GM18507 (cell line): ENCODE results near the gene GNE.
"Not testable (repeated sequence)": the region's sequence is repeated elsewhere in the genome, so short reads cannot be mapped to it uniquely, and the experiment has no call there.

Source experiments
- DNase-seq: peaks from one replicate; pipeline ENCODE4 v3.0.0; 2011; ENCODE audit warnings: low read depth; ENCODE audit not compliant: insufficient read length; ENCODE audit errors: extremely low spot score
- FAIRE-seq: peaks from 2 replicates; lab custom pipeline; 2011; peaks lifted over from hg19 to GRCh38; lab: Jason Lieb, UNC

GNE gene

DNA sequence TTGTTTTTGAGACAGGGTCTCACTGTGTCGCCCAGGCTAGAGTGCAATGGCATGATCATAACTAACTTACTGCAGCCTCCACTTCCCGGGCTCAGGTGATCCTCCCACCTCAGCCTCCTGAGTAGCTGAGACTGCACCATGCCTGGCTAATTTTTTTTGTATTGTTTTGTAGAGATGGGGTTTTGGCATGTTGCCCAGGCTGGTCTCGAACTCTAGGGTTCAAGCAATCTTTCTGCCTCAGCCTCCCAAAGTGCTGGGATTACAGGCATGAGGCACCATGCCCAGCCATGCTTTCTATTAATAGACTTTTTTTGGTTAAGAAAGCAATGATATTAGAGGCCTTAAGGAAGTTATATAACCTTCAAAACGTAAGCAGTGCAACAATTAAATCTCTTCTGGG is 44.3 kb downstream of the GNE start:
- no peak for FAIRE-seq
- DNase-seq, result no peak

DNA sequence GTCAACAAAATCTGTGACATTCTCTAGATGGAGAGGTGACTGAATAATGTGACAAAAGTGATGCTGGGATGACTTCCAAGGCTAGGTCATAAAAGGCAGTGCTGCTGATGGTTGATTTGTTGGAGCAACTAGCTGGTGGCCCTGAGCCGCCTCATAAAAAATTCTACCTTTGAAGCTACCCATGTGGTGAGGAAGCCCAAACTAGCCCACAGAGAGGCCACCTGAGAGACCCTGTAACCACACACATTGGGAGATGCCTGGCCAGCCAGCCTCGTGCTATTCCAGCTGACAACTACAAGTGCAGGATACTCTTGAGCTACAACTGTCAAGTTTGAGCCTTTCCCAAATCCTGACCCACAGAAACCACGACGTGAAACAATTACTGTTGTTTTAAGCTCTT is 44.9 kb downstream of the GNE start:
- FAIRE-seq, result no peak
- DNase-seq, result no peak

DNA sequence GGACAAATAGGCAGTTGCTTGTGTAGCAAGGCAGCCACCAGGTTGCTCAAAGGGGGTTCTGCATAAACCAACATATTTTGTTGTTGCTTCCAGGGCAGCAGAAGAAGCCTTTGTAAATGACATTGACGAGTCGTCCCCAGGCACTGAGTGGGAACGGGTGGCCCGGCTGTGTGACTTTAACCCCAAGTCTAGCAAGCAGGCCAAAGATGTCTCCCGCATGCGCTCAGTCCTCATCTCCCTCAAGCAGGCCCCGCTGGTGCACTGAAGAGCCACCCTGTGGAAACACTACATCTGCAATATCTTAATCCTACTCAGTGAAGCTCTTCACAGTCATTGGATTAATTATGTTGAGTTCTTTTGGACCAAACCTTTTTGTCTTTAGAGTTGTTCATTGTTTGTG is 46.7 kb downstream of the GNE start:
- DNase-seq (no peak), FAIRE-seq (no peak)

DNA sequence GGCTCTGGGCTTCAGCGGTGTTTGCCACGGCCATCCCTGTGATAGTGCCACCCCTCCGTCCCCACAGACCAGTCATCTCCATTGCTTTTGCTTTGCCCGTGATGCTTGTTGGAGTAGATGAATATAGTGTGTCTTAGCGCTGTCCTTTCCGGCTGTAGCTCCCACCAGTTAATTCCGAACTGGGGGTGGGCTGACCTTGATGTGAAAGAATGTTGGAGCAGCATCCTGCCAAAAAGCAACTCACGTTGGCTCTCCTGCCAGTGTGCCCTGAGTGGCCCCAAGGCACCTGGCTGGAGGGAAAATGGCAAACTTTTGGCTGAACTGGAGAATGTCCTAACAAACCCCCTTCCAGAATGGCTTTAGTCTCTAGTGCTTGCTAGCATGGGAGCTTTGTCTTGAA is 47.5 kb downstream of the GNE start:
- FAIRE-seq (no peak), DNase-seq (no peak)

DNA sequence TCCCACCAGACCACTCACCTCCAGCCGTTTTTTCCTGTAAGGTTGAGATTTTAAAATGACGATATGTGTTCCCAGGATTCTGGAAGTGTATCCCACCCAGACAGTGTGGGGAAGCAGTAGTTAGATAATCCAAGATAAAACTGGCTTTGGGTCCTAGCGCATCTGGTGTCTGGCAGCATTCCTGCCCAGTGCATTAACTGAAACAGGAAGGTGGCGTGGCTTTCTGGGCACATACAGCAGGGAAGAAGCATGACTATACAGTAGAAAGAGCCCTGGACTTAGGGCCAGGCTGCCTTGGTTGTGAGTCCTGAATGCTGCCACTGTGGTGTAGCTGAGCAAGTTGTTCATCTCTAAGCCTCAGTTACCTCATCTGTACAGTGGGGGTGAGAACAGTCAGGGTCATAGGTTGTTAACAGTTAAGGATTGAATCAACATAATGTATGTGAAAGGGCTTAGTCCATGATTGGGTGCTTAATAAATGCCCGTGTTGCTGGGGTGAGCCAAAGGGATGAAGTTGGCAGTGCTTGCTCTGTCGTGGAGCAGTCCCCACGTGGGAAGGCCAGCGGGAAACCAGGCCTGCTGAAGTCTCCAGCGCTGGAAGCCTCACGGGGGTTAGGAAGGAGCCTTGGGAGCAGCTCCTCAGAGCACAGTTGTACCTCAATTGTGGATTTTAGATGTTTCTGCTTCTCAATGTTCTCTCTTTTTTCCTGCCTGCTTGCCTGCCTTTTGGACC is 49.6 kb downstream of the GNE start:
- FAIRE-seq (no peak), DNase-seq (no peak)

DNA sequence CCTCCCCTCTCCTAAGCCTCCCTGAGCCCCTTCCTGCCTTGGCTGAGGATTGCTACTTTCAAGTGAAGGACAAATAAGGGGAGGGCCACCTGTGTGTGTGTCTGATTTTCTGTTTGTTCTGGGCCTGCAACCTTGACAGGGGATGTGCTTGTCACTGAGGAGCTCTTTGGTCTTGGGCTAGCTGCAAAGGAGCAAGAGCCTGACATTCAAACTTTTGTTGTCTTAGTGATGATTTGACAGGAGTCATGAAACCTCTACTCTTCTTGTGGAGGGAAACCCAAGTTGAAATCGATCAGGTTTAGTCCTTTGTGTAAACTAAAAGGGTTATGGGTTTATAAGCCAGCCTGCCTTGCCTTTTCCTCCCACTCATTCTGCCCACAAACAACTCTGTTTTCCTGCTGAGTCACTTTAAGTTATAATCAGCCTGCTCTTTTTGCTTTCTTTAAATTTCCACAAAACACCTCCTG is 50.7 kb downstream of the GNE start:
- DNase-seq (no peak), FAIRE-seq (no peak)

DNA sequence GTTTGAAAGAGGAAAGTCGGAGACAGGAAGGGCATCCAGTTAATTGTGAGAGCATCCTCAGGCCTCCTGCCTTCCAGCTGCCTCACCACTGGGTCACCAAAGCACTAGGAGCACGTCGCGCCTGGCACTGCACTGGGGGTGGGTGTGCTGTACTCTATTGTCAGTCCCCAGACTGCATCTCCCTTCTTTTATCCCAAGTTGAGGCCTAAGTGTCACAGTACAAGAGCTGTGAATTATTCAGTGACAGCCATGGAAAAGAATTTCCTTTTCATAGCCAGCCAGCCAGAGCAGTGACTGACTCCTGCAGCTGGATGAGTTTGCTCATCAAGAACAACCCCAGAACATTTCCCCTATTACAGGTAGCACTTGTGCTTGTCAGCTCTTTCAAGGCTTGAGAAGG is 51.2 kb downstream of the GNE start:
- DNase-seq (no peak), FAIRE-seq (no peak)

DNA sequence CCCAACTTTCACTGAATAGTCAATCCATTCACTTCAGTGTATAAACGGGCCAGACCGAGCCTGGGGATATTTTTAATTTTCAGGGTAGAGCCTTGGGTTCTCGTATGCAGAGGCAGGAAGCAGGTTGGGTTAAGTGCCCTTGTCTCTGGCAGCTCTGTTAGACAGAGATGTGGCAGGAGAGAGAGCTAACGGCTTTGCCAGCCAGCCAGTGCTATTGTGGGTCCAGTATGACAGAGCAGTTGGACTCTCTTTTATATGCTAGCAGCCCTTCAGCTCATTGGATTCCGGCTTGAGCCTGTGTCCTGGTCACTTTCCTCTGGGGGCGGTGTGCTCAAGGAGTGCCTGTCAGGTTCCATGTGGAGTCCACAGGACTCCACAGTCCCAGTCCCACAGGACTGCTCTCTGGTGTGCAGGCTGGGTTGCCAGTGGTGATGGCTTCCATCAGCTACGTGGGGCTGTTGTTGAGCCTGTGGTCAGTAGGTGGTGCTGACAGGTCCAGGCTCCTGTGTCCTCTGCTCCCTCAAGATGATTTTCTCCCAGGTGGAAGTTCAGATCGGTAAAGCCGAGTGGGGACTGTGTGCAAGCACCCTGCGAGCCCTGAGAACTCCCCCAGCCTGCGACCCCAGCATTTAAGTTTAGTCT is 53.2 kb downstream of the GNE start:
- DNase-seq, result no peak
- no peak for FAIRE-seq

DNA sequence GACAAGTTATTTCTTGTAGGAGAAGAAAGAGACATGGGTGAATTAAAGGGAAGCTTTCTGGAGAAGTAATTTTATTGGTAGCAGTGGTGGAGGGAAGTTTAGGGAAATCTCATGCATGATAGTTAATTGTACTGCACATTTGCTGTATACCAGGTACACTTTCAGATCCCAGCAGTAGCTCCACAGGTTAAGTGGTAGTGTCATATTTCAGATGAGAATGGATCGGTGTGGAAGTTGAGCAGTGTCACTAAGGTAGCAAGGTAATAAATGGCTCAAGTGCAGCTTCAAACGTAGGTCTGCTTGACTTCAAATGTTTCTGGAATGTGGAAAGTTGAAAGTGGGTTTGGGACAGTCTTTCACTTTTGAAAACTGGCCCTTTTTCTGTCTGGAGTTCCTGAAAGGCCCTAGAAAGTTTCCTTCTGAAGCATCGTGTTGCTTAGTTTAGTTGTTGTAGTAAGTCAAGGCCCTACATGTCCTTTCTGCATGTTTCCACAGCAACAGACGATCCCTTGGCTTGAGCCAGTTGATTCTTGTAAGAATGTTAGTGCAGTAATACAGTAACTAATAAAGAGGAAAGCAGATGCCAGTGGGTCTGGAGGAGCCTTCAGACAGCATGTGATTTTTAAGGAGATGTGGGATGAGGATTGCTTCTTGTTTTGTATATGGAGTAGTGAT is 63.8 kb downstream of the GNE start:
- FAIRE-seq, result no peak
- no peak for DNase-seq

DNA sequence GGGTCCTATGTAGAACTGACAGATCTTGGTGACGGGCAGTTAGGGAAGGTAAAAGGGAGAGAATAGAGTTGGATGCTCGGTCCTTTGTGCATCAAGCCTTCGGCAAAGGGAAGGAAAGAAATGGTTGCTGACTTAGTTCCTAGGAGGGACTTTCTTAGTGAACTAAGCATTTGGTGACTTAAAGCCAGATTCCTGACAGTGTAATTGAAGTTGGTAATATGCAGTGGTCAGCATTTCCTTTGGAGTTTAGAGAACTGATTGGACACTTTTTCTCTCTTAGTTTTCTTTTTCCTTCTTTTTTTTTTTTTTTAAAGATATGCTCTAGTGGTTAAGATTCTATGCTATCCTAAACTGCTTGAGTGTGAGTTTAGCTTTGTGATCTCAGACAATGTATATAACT is 65.2 kb downstream of the GNE start:
- no peak for DNase-seq
- no peak for FAIRE-seq

DNA sequence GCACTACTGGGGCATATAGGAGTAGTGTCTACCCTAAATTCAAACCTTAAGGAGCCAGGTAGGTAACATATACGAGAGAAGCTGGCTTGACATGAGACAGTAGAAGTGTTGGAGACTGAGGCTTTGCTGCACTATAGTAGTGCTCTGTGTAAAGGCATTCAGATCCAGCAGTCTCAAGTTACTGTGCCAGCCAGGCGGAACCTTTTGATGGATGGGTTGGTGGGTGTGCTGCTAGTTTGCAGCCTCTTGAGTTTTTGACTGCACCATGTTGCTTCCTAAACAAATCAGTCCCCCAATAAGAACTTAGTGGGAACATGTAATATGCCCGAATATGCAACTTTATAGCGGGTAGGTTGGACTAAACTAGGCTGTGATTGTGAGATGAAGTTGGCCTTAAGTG is 66.1 kb downstream of the GNE start:
- DNase-seq, result no peak

DNA sequence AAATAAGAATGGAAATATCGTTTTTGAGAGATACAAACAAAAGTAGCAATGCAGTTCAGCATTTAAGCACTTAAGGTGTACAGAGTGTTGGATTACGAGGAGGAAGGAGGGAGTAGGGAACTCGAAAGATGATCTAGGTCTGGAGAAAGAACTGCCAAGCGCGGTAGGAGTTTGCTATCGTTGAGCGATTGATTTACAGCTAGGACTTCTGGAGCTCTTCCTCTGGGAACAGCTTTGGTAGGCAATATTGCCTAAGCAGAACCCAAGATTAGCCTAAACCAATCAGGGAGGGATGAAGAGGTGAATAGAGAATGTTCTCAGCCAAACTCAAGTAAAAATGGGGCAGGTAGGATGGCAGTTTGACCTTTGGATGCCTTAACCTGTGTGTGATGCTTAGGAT is 66.6 kb downstream of the GNE start:
- DNase-seq (no peak), FAIRE-seq (no peak)

More for the DNA sequence above, 66.1 kb downstream of the GNE start:
- FAIRE-seq, result no peak

DNA sequence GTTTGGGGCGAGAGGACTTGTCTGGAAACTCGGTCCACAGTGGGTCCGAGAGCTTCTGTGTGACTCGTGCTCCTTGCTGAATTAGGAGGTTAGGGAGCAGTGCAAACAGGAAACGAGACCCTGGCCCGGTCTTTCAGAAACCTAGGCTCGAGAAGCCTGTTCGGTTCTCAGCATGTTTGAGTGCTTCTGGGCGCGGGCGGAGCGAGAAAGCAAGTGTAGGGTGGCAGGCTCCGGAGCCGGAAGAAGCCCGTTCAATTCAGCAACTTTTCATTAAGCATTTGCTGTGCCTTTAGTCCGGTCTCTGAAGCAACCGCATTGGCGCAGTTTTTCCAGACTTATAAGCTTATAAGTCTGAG is 67.0 kb downstream of the GNE start:
- FAIRE-seq (peak; percentile 38), DNase-seq (no peak)

DNA sequence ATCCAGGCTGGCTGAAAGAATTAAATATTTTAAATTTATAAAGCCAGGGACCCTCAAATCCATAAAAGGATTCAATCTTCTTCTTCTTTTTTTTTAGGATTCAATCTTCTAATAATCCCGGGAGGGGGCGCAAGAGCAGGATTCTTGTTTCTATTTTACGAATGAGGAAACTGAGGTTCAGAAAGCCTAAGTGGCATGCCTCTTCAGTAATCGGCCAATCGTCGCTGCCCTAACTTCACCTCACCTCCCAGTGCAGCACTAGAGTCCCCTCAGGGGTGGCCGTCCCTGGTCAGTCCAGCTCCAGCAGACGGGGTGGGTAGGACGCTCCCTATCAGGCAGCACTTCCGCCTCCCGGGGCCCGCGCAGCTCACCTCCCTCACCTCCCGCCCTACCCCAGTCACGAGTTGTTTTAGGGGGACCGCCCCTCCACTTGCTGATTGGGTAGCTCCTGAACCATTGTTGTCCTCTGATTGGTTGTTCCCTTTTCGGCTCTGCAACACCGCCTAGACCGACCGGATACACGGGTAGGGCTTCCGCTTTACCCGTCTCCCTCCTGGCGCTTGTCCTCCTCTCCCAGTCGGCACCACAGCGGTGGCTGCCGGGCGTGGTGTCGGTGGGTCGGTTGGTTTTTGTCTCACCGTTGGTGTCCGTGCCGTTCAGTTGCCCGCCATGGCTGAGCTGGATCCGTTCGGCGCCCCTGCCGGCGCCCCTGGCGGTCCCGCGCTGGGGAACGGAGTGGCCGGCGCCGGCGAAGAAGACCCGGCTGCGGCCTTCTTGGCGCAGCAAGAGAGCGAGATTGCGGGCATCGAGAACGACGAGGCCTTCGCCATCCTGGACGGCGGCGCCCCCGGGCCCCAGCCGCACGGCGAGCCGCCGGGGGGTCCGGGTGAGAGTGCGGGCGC is 67.6 kb downstream of the GNE start, which contains the start of gene CLTA:
CLTA (plus strand) TSS at position 534 of the 902 bp plus-strand sequence; CDS start at position 670, 136 bp downstream.
- DNase-seq, result peak; percentile 97
- FAIRE-seq, result peak; percentile 97

DNA sequence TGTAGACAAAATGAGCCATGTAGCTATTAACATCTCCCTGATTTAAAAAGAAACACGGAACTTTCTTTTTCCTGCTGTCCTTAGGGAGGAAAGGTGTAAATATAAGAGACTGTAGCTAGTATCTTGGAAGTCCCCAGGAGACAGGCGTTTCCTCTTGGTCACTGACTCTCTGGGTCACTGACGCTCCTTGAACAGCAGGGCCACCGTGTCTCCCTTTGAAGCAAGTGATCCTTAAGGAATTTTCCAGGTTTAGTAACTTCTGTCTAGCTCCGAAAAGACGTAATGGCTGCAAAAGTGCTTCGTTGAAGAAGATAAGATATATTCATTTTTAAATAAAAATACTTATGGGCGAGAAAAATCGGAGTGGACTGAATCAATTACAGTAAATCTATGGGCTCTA is 68.3 kb downstream of the GNE start:
- DNase-seq (no peak), FAIRE-seq (no peak)

DNA sequence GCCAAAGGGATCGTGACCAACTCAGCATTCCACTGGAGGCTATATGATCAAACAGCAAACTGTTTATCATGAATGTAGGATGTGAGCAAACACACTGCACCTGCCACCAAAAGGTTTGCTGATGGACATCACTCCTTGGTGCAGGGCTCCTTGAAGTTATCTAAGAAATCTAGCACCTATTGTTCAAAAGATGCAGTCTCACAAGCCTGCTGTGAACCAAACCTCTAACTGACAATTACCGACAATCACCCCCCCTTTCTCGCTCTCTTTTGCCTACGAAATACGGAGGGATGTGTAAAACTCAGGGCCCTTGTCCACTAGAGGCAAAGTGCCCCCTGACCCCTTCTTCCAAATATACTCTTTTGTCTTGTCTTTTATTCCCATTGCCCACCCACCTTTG is 70.0 kb downstream of the GNE start:
- DNase-seq (no peak), FAIRE-seq (no peak)

DNA sequence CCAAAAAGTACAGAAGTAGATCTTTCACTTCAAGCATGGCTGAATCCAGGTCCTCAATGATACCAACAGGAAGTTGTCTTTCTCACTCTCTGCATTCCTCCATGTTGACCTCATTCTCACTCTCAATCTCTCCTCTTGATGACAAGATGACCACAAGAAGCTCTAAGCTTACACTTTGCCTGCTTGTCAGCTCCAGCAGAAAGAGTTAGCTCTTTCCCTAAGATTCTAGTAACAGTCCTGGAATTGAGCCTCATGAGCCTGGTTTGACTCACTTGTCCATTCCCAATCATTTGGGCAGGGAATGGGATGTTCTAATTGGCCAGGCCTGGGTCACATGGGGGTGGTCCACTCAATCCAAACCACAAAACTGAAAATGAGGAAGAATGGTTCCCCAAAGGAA is 70.8 kb downstream of the GNE start:
- FAIRE-seq, result peak; percentile 65
- DNase-seq, result no peak

DNA sequence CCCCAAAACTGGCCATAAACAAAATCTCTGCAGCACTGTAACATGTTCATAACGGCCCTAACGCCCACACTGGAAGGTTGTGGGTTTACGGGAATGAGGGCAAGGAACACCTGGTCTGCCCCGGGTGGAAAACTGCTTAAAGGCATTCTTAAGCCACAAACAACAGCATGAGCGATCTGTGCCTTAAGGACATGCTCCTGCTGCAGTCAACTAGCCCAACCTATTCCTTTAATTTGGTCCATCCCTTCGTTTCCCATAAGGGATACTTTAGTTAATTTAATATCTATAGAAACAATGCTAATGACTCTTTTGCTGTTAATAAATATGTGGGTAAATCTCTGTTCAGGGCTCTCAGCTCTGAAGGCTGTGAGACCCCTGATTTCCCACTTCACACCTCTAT is 78.0 kb downstream of the GNE start:
- not testable (repeated sequence) for DNase-seq, FAIRE-seq

DNA sequence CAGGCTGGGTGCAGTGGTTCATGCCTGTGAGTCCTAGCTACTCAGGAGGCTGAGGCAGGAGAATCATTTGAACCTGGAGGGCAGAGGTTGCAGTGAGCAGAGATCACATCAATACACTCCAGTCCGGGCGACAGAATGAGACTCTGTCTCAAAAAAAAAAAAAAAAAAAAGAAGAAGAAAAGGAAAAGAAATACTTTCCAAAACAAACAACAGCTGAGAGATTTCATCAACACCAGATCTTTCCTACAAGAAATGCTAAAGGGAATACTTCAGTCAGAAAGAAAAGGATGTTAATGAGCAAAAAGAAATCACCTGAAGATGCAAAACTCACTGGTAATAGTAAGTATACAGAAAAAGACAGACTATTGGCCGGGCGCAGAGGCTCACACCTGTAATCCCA is 80.7 kb downstream of the GNE start:
- FAIRE-seq (no peak), DNase-seq (no peak)

DNA sequence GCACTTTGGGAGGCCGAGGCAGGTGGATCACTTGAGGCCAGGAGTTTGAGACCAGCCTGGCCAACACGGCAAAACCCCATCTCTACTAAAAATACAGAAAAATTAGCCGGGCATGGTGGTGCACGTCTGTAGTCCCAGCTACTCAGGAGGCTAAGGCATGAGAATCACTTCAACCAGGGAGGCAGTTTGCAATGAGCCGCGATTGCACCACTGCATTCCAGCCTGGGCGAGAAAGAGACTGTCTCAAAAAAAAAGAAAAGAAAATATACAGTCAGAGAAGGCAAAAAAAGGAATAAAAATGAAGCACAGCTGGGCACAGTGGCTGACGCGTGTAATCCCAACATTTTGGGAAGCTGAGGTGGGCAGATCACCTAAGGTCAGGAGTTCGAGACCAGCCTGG is 81.8 kb downstream of the GNE start:
- not testable (repeated sequence) for FAIRE-seq, DNase-seq
